Fibroblast of skin of abdomen (primary cell): Measurements from ENCODE around the gene CIB4.

Experiments used
- DNase-seq: peaks from one replicate; pipeline ENCODE4 v3.0.0-alpha.2; 2013

The CIB4 gene

DNA sequence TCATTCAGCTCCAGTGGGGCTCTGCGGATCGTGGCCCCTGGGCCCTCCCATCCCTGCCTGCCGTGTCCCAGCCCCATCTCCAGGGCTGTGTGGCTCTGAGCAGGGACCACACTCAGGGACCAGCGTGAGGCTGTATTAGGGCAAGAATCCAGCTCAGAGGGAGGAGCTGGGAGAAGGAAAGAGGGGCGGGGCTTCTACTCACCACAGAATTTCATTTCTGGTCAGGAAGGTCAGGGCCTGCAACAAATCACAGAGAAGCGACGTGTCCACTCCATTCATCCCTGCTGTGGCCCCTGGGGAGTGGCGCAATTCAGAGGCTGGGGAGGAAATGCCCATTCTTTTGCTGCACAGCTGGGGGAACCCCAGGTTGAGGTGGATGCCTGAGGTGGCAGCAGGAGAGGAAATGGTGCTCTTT, 828 bp downstream of the CIB4 start:
- DNase-seq: peak; percentile 37

DNA sequence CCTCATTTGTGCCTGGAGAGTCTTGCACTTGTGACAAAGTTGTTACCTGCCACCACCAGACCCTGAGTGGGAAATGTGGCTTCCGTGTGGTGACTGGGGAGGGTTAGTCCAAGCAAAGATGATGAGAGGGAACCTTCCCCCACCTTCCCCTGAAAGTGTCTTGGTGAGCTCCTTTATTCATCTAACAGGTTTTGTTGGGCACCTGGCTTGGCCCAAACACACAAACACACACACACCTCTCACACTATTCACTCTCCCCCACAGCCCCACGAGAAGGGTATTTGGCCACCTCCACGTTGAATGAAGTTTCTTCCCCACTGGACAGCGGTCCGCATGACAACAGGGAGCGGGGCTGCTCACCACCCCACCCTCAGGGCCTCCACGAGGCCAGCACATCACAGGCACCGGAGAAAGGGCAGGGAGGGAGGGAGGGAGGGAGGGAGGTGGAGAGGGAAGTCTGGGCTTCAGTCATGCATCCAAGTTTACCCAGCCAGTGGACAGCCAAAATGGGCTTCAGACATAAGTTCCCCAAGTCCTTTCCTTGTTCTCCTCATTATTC, 1.4 kb downstream of the CIB4 start:
- DNase-seq: no peak

DNA sequence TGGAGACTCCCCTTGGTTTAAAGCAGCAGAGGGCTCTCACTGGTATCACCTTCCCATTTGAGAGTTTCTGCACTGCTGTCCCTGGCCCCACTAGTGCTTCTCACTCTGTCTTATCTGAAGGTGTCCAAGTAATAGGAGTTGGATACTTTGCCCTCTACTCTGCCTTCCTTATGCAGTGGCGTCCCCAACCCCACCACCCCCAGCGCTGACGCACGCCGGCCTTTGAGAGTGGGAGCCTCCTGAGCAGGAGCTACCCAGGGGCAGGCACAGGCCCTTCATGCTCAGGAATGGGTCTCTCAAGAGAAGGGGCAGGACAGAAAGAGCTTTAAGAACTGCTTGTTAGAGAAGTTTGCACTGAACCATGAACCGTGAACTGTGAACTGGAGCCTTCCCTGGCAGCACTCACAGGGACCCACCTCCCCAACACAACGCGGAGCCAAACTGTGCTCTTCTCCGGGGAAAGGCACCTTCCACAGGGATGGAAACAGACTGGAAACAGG, 3.3 kb downstream of the CIB4 start:
- DNase-seq: no peak

DNA sequence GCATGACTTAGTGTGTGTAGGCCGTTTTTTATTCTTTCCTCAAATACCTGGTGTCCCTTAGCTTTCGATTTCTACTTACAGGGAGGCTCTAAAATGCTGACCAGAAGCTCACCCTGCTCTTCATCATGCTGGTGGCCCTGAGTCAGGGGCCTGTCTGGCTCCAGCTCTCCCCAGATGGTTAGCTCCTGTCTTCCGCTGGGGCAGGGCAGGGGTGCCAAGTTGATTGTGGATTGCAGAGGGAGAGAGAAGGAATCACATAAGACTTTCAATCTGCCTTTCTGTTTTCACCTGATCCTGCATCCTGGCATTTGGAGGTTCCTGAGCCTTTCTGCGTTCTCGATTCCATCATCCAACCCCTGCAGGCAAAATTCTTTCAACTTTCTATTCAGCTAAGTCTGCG, 4.2 kb downstream of the CIB4 start:
- DNase-seq: no peak

DNA sequence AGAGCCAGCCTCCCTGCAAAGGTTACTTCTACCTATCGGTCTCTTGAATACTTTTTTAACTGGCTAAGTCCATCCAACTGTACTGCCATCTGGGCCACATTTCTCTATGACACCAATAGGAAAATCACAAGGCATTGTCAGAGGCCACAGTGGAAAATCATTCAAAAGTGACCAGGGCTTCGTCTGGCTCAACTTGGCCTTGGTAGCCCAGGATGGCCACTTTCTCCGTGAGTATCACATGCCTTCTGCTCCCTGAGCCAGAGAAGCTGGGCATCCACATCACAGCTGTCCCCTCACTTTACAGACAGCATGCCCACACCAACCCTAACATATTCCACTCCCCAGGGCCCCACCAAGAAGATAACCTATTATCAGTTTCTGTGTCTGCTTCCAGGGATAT, 5.8 kb downstream of the CIB4 start:
- no peak for DNase-seq

DNA sequence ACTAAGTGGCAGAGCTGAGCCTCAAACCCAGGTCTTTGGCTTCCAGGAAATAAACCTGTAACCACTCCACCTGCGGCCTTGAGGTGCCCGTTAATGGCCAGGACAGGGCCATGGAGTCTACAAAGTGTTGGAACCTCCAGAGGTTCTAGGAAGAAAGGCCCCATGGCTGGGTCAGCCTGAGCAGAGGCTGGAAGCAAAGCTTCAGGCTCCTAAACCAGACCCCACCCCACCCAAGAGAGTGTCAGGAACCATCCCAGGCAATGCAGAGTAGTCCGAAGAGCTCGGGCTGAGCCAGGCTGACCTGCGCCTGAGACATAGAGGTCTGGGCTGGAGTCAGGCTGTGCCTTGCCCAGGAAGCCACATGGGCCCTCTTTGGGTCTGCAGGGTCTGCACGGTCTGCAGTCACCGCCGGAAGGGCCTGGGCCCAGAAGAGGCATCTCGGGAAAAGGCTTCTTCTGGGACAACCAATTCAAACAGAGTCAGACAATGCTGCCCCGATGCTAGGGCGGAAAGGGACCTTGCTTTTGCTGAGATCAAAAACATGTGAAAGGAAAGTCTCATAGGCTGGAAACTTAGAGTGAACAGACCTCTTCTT, 6.4 kb downstream of the CIB4 start:
- no peak for DNase-seq

DNA sequence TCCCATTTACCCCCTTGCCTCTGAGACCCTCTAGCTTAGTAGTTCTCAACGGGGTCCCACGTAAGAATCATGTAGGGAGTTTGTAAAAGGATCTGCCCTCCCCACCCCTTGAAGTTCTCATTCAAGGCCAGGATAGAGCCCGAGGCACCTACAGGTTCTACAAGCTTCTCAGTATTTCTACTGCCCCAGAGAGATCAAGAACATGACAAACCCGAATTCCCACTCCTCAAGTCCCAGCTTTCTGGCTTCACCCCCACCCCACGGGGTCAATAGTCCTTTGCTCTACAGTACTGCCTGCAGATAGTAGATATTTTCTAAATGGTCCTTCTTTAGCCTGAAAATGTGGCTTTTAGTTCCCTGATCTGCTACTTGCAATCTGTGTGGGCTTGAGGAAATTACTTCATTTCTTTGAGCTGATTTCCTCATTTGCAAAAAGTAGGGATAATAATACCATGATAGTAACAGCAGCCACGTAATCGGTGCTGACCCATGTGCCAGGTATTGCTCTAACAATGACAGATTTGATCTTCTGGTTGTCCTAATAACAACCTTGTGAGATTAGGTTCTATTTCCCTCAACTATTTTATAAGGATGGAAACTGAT, 7.1 kb downstream of the CIB4 start:
- DNase-seq: no peak

DNA sequence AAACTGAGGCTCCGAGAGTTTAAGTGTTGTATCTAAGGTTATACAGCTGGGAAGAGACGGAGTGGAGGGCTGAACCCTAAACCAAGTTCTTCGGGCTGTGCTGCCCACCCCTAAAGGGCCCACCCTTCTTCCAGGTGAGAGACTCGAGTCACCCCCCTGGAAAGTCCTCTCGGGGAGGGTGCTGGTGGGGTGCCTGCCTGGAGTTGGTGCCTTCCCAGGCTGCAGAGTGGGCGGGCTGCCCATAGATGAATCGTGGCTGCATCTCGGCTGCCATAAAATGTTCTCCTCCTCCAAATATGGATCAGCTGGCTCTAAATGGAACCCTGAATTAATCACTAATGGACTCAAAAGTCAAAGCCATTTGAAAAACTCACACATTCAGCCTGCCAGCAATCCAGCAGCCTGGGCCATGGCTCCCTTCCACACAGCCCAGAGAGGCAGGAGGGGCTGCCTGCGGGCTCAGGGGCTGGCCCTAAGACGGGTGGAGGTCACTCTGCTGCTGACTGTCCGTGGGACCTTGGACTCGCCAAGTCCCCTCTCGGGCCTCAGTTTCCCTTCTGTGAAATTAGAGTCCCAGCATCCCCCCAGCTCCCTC, 7.7 kb downstream of the CIB4 start:
- DNase-seq: no peak

DNA sequence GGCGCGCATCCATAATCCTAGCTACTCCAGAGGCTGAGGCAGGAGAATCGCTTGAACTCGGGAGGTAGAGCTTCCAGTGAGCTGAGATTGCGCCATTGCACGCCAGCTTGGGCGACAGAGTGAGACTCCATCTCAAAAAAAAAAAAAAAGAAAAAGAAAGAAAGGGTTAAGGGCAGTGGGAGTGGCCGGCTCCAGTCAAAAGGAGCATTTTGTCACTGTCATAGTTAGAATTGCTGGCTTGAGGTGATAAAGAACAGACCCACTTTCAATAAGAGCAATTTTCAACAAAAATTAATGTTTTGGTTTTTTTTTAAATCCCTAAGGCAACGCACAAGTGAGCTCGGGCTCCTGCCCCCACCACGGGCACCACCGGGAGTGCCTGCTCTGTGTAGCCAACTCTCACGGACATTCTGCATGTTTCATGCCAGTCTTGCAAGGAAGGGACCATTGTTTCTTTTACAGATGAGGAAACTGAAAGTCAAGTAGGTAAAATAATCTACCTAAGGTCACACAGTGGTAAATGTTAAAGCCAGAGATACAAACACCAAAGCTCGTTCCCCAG, 8.5 kb downstream of the CIB4 start:
- no peak for DNase-seq

DNA sequence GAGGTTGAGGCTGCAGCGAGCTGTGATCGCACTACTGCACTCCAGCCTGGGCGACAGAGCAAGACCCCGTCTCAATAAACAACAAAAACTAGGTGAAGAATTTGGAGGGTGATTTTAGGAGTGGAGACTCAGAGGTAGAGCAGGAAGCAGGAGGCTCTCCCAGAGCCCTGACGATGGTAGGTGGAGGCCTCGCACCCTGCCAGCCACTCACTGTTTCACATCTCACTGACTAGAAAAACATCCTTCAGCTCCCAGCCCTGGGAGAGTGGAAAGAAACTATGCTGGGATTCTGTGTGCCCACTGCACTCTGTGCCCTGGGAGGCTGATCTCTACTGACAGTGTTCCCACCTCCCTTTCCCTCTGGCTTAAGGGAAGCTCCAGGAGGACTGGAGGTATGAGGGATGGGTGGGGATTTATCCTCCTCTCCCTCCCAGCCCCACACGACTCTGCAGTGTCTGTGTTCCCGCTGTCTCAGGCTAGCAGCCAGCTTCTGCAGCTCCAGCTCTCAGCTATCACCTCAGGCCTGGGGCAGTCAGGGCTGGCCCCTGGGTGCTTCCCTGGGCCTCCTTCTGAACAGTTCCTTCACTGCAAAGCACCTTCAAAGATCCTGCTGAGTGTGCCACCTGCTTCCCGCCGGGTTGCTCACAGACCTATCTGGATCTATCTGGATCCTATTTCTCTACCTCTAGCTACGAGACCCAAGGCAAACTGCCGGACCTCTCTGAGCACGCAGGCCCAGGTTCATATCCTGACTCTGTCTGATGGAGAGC, 9.6 kb downstream of the CIB4 start:
- DNase-seq: no peak

DNA sequence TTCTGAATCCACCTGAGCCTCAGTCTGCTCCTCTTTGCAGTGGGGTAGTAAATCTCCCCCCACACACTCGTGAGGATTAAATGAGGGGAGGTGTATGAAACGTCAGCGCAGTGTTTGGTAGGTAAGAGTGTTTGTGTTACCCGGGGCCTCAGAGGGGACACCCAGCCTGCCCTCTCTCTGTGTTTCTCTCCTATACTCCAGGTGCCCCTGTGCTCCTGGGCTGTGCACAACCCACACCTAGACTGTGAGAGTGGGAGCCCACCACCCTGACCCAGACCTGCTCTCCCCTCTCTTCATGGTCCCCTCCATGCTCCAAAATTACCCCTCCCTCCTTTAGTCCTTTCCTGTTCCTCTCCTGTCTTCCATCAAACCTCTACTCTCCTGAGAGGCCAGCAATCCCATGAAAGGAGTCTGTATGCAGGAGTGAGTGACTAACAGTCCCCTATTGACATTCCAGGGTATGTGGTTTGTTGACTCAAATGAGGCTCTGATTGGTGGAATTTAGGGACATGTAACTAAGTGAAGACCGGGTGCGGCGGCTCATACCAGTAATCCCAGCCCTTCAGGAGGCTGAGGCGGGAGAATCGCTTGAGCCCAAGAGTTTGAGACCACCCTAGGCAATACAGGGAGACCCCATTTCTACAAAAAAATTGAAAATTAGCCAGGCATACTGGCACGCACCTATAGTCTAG, 10.4 kb downstream of the CIB4 start:
- peak; percentile 28 for DNase-seq

DNA sequence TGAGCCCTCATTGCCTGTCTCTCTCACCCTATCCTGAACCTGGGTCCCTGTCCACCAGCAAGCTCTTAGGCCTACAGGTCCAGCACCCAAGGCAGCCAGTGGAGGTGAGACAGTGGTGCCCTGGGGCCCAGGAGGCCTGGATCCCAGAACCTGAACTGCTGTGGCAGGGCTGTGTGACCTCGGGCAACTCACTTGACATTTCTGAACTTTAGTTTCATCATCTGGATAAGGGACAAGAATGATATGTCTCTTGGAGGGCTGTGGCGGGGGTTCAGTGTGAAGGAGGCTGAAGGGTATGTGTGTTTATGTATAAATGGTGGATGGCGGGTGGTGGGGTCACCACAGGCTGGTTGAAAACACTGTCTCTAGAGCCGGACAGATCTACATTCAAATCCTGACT, 10.9 kb downstream of the CIB4 start:
- DNase-seq: no peak

DNA sequence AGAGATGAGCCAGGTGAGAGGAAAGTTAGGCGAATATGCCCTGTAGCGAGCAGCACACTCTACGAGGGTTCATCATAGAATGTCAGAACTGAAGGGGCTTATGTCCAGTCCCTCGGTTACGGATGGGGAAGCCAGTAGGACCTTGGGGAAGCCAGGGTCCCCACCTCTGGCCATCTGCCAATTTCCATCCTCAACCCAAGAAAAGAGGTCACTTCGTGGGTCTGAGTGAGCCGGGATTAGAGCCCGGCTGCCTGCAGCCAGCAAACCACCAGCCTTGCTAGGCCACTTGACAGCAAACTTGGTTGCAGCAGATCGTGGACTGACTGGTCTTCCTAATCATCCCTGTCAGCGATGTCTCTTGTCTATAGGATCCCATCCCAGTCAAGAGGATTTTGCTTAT, 11.4 kb downstream of the CIB4 start:
- no peak for DNase-seq

DNA sequence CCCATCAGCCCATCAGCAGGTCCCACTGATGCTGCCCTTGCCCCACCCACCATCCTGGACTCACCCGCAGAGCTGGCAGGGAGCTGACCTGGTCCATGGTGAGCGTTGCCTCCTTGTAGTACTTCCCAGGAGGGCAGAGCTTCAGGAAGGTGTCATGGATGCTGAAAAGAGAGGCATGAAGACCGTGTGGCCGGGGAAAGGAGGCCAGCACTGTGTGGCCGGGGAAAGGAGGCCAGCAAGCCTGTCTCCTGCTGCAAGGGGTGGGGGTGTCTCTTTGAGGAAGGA, 11.9 kb downstream of the CIB4 start:
- DNase-seq: no peak

DNA sequence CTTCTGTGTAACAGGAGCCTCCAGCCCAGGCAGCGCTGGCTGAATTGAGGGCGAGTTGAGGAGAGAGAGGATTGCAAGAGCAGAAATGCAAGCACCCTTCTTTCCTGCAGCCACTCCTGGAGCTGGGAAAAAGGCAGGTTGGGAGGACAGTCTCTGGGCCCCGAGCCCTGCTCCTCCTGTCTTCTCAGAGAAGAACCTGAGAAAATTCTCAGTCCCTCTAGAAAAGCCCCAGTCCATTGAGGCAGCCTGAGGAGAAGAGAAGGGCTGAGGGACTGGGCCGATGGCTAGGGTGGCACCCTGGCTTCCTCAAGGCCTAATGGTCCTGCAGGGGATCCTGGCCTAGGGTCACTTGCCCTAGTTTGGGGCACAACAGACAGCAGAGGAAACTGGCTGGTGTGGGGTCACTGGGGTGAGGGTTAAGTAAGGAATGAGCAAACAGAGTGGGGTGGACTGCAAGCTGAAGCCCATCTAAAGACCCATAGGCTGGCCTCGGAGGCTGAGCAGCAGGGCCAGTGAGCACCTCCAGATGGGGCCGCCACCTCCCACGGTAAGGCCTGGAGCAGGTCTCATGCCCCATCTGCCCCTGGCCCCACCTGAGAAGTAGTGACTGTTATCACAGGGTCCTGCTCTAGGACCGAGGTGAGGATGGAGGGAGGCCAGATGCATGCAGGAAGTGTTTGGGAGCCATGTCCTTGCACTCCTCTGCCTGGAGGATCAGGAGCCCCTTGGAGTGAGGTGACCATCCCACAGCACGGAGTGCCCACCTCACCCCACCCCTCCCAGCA, 12.4 kb downstream of the CIB4 start:
- DNase-seq: no peak

DNA sequence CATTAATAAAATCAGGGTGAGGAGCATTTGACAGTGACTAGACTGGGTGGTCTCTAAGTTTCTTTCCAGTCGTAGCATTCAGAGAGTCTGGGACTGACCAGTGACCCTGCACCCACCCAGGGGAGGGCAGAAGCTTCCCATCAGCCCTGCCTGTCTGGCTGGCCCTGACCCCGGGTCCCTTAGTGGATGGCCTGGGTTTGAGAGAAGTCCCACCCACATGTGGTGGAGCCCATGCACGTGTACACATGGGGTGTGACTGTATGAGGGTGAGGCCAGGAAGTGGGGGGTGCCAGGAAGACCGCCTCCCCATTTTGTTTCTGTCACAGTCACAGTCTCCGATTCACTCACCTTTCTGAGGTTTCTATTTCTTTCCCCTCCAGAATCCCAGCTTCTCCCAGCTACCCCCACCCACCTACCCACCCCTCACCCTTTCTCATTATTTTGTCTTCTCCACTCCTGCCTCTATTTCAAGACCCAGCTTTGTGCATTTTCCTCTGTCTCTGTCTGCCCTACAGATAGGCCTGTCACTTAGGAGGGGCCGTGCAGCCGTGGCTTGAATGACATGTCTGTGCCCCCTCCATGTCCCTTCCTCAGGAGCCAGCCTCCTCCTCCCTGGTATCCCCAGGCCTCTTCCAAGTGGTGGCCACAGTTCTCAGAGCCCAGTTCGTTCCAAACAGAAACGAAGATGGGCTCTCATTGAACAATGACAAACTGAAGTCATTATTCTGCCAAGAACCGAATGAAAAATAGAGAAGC, 13.6 kb downstream of the CIB4 start:
- no peak for DNase-seq

DNA sequence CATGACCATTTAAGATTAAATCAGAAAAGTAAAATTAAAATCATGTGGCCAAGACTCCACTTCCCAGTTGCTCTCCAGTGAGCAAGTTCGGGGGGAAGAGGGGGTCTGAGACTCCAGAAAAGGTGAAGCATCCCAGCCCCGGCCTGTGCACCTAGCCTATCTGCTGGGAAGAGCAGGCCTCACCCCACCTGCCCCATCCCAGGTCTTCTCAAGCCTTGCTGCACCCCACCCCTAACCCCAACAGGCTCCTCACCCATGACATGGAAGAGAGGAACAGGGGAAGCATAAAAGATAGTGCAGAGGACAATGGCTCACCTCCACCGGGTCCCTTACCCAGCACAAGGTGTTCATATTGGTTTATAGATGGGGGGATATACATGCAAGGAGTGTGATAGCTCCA, 14.6 kb downstream of the CIB4 start:
- DNase-seq: no peak

DNA sequence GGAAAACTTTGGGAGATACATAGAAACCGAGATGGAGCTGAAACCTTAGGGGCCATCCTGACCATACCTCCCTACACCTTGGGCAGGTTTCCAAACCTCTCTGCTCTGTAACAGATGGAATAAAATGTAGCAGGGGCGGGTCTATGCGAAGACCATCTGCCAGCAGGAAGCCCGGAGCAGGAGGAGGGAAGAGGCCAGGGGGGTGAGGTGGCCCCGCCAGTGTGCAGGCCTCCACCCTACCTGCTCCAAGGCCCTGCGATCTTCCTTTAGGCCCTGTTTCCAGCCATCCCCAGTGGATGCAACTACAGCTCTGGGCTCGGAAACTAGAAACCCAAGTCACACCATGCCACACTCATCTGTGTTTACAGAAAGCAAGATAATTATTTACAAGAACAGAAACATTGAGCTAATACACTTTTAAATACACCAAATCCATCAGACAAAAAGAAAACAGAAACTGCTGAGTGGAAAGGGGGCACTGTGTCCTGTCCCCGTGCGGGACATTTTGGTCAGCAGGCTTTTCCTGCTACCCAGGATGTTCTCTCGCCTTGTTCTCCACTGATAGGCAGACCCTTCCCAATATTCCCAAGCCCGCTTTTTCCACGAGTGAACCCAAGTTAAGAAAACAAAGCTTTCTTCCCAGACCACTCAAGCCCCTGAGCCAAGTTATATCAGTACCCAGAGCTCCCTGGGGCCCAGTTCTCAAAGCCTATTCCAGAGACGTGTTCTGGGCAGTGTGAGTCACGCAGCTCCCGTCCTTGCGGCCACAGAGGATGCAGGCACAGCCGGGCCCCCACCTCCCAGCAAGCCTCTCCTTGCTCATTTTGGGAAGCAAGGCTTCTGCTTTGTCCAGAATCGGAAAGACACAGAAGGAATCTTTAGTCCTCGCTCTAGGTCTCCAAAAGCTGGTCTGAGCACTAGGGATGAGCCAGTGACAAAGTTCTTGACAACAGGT, 17.3 kb downstream of the CIB4 start:
- no peak for DNase-seq

DNA sequence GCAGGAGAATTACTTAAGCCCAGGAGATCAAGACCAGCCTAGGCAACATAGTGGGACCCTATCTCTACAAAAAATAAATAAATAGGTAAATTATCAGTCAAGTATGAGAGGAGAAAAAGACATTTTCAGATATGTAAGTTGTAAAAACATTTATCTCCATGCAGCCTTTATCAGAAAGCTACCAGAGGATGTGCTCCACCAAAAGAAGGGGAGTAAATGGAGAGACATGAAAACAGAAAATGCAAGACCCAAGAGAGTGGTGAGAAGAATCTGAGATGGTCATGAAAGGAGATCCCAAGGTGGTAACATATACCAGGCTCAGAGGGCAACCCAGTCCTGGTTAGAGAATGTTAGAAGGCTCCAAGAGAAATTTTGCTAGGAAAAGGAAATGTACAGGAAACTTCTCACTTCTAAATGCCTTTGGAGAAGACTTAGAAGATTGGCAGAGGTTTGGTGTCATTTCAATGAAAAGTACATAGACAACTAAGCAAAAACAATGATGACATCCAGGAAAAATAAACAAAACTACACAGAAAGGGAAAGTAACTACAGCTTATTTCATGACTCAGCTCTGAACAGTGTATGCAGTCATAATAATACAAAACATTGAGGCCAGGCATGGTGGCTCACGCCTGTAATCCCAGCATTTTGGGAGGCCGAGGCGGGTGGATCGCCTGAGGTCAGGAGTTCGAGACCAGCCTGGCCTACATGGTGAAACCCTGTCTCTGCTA, 19.5 kb downstream of the CIB4 start:
- no peak for DNase-seq
